LNCAP (cell line): ENCODE measurements around the gene LENG1.

Experiments
- TF ChIP-seq, protein P1 (sequence below): fragments of 450-650 bp; IDR thresholded peaks from 2 replicates; pipeline ENCODE4 v1.5.1; 2017; ENCODE audit warnings: mild to moderate bottlenecking

Gene LENG1

DNA sequence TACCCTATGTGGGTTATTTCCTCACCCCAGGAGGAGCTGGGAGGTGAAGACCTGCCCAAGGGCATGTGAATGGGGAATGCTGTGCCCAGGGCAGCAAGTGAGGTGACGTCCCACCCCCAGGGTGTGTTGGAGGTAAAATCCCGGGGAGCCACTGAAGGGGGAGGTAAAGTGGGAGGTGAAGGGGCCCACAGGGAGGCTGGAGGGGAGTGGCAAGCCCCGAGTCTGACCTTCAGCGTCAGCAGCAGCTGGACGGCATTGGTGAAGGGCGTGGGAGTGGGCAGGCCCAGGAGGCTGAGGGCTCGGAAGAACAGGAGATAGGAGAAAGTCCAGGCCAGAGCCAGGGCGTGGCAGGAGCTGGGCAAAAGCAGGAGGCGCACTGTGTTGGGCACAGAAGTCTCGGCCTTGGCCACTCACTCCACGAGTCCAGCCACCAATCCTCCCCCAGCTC lies 27.4 kb upstream of the LENG1 start:
- TF ChIP-seq, protein P1, sequence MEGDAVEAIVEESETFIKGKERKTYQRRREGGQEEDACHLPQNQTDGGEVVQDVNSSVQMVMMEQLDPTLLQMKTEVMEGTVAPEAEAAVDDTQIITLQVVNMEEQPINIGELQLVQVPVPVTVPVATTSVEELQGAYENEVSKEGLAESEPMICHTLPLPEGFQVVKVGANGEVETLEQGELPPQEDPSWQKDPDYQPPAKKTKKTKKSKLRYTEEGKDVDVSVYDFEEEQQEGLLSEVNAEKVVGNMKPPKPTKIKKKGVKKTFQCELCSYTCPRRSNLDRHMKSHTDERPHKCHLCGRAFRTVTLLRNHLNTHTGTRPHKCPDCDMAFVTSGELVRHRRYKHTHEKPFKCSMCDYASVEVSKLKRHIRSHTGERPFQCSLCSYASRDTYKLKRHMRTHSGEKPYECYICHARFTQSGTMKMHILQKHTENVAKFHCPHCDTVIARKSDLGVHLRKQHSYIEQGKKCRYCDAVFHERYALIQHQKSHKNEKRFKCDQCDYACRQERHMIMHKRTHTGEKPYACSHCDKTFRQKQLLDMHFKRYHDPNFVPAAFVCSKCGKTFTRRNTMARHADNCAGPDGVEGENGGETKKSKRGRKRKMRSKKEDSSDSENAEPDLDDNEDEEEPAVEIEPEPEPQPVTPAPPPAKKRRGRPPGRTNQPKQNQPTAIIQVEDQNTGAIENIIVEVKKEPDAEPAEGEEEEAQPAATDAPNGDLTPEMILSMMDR: no peak

DNA sequence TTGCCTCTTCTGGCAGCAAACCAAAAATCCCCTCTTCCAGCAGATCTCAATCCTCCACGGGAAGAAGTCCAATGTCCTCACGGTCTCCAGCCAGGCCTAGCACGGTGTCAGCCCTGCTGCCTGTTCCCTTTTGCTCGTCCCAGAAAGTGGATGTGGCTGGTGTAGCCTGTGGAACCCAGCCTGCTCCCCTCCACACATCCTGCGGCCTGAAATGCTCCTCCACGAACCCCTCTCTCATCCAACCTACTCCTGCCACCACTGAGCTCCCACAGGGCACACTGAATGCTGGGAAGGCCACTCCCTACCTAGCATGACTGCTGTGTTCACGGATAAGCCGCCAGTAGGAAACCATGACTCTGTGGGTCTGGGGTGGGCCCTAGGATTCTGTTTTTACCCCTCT lies 26.8 kb upstream of the LENG1 start:
- TF ChIP-seq, protein P1: no peak

DNA sequence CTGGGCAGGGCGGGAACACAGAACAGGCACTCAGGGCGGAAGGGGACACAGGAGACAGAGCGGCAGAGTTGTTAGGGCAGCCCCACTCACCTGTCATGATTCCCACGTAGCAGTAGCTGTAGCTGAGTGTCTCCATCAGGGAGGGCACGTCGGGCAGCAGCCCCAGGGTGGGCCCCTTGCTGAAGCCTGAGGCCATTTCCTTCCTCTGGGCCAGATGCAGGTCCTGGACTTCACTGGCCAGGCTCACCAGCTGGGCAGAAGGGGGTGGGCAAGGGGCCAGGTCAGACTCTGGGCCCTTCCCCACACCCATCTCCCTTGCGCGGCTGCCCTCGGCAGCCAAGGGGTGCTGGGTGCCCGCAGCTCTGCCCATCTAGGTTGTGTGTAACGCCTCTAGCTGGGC lies 23.9 kb upstream of the LENG1 start:
- TF ChIP-seq, protein P1: no peak

DNA sequence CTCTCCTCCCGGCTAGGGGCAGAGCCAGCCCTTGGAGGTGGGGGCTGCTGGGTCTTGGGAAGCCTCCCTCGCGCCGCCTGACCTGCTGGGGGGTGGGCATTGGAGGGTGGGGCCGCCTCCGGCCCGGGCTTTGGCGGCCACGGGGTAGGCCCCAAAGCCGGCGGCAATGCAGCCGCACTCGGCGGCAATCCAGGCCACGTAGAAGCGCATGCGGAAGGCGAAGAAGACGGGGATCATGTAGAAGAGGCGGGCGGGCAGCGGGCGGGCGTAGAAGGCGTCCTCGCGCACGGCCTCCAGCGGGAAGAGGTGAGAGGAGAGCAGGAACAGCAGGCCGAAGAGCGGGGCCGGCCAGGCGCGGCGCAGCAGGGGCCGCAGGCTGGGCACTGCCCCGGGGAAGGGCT lies 21.2 kb upstream of the LENG1 start:
- TF ChIP-seq, protein P1: no peak

DNA sequence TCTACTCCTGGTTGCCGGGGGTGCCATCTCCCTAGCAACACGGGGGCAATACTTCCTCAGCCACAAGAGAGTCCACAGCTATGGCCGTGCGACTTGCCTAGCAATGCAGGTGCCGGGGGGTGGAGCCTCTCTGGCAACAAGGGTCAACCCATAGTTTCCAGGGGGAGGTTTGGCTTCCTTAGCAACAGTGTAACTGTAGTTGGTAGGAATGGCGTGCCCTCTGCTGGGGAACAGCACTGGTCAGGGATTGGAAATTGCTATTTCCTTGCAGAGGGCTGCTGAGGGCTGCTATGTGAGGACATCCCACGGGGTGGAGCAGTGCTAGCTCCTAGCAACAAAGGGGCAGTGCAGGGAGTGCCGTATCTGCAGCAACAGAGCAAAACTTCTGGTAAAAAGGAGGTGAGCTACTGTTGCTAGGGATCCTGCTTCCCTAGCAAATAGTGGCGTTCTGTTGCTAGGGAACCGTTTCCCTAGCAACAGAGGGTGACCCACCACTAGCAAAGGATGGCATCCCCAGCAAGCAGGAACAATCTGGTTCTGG lies 20.5 kb upstream of the LENG1 start:
- TF ChIP-seq, protein P1: no peak

DNA sequence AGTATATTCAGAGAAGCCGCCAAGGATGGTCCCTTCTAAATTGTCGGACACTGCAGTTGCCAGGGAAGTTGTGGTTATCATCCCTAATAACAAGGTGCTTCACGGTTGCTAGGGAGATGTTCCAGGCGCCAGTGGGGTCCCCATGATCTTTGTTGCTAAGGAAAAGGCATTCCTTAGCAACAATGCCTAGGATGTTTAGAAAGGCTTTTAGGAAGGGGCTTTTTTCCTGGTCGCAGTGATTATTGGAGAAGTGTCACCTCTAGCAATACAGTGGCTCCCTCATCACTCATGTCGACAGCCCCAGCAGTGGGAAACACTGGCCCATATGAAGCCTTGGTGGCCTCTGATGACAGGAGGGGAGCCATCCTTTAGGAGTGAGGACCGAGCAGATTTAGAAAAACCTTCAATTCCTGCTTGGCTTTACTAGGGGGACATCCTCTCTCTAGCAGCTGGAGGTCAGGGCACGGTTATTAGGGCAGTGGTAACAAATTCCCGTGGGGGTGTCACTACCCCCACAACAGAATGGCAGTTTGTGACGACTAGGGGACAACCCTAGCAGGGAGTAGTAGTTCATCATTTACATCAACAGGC lies 19.8 kb upstream of the LENG1 start:
- TF ChIP-seq, protein P1: no peak

DNA sequence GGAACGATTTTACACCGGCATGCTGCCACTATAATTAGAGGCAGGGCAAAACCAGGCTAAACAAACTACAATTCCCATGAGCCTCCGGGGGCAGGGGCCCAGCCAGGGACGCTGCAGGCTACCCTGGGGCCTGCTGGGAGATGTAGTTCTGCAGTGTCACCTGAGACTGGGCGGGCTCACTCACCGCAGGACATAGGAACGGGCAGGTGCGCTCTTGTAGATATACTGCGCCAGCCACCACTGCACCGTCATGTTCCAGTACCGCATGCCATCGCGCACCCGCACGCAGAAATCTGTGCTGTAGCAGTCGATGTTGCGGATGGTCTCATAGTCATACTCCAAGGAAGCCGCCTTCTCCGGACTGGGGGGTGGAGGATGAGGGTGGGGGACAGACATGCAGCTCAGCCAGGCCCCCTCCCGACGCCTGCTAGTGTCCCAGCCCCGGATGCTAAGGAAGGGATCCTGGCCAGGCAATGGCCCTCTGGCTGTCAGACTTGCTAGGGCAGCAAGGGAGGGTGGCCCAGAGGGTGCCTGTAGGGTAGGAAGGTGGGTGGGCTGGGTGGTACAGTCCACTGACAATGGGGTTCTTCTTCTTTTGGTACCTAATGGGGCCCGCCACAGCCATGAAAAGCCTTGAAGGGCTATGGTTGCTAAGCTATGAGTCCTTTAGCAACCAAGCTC lies 19.2 kb upstream of the LENG1 start:
- TF ChIP-seq, protein P1: no peak
